ENCODE data around the gene SMG6.

Gene SMG6

DNA sequence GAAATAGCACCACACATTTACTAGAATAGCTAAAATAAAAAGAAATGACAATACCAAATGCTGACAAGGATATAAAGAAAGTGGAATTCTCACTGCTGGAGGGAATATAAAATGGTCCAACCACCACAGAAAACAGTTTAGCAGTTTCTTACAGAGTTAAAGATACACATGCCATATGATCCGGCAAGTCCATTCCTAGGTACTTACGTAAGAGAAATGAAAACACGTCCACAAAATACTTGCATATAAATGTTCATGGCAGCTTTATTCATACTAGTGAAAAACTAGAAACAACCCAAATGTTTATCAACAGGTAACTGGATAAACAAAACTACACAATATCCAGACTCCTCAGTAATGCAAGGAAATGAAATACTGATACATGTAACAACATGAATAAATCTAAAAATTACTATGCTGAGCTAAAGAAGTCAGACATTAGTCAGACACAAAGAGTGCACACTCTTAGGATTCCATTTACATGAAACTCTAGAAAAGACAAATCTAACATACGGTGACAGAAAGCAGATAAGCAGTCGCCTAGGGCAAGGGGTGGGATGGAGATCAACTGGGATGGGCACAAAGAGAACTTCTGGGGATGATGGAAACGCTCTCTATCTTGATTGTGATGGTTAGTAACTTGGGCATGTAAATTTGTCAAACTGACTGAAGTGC is 76.4 kb downstream of the SMG6 start:
- TF ChIP-seq, protein P1, sequence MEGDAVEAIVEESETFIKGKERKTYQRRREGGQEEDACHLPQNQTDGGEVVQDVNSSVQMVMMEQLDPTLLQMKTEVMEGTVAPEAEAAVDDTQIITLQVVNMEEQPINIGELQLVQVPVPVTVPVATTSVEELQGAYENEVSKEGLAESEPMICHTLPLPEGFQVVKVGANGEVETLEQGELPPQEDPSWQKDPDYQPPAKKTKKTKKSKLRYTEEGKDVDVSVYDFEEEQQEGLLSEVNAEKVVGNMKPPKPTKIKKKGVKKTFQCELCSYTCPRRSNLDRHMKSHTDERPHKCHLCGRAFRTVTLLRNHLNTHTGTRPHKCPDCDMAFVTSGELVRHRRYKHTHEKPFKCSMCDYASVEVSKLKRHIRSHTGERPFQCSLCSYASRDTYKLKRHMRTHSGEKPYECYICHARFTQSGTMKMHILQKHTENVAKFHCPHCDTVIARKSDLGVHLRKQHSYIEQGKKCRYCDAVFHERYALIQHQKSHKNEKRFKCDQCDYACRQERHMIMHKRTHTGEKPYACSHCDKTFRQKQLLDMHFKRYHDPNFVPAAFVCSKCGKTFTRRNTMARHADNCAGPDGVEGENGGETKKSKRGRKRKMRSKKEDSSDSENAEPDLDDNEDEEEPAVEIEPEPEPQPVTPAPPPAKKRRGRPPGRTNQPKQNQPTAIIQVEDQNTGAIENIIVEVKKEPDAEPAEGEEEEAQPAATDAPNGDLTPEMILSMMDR (IDR thresholded peaks at IDR 0.05) = no peak
- Mint-ChIP-seq H3K9me3 (peaks cover 3% of the 10 kb centered on the region), H3K27ac (no peak overlapping the region), H3K36me3 (ENCODE audit: low read depth) (peaks cover 57% of the 10 kb centered on the region), H3K4me1 (peaks cover 32% of the 10 kb centered on the region), H3K4me3 (no peak overlapping the region), H3K27me3 (ENCODE audit: low read depth, poor library complexity) (no peaks in the 10 kb centered on the region)
- no peak for DNase-seq

DNA sequence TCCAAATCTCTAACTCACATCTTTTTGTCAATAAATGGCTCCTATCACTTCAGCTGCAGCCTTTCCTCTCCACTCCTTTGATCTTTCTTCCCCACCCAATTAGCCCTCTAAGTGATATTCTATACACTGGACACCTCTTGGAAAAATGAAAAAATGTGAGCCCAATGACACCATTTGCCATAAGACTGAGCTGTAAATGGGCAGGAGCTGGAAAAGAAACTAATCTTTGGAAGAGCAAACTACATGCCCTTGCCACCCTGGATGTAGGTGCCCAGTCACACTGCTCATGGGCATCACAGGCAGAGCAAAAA is 80.0 kb downstream of the SMG6 start:
- peaks cover 3% of the 10 kb centered on the region for H3K27me3 Mint-ChIP-seq (ENCODE audit: low read depth, poor library complexity)
- H3K9me3 Mint-ChIP-seq = peaks cover 4% of the 10 kb centered on the region
- peaks cover 20% of the 10 kb centered on the region for H3K4me1 Mint-ChIP-seq
- no peak overlapping the region for H3K4me3 Mint-ChIP-seq
- no peak overlapping the region for H3K27ac Mint-ChIP-seq
- H3K36me3 Mint-ChIP-seq (ENCODE audit: low read depth) = peaks cover 63% of the 10 kb centered on the region
- TF ChIP-seq, protein P1 (IDR thresholded peaks at IDR 0.05) = no peak
- no peak for DNase-seq

DNA sequence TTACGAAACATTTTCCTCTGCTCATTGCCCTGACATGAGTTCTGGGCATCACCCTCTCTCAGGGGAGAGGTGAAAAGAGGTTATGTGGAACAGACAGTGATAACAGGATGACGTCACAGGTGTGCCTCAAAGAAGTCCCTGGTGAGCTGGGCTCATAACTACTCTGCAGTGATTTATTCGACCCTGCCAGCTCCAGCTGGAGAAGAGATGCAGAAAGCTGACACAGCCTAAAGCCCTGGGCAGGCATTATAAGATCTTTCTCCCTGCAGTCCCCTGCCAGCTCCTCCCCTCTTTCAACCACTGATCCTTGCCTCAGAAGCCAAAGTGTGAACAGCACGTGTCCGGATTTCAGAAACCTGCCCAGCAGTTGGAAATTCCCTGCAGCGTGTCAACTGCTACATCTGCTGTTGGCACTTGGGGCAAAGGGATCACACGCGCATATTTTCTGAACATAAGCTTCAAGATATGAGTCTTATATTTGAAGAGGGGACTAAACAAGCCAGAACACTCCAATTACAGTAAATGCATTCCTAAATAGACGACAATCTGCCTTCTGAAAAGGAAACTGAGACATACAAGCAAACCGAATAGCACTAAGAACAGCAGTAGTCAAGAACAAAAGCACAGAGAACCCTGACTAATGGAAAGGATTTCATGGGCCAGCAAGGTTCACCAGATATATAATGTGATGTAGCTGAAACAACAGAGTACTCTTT is 80.5 kb downstream of the SMG6 start:
- Mint-ChIP-seq H3K4me3 (no peak overlapping the region), H3K27ac (no peak overlapping the region), H3K4me1 (peaks cover 23% of the 10 kb centered on the region), H3K9me3 (peaks cover 6% of the 10 kb centered on the region), H3K27me3 (ENCODE audit: low read depth, poor library complexity) (peaks cover 3% of the 10 kb centered on the region), H3K36me3 (ENCODE audit: low read depth) (peaks cover 68% of the 10 kb centered on the region)
- no peak for DNase-seq
- TF ChIP-seq, protein P1 (IDR thresholded peaks at IDR 0.05) = no peak

DNA sequence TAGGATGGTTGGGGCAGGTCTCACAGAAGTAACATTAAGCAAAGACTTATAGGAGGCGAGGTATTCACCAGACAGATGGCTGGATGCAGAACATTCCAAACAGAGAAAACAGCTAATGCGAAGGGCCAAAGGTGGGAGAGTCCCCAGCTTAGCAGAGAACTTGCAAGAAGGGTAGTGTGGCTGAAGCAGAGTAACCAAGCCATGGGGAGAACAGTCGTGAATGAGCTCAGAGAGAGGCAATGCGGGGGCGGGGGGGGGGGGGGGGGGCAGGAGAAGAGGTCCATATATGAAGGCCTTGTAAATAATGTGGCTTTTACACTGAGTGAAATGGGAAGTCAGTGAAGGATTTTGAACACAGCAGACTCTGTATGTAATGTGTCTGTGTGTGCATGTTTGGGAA is 81.3 kb downstream of the SMG6 start:
- peak overlapping the region; percentile 40 for H3K27ac Mint-ChIP-seq
- no peak for DNase-seq
- peaks cover 69% of the 10 kb centered on the region for H3K36me3 Mint-ChIP-seq (ENCODE audit: low read depth)
- TF ChIP-seq, protein P1 (IDR thresholded peaks at IDR 0.05) = no peak
- H3K27me3 Mint-ChIP-seq (ENCODE audit: low read depth, poor library complexity) = peaks cover 3% of the 10 kb centered on the region
- peaks cover 23% of the 10 kb centered on the region for H3K4me1 Mint-ChIP-seq
- H3K4me3 Mint-ChIP-seq = no peak overlapping the region
- H3K9me3 Mint-ChIP-seq = peaks cover 6% of the 10 kb centered on the region

DNA sequence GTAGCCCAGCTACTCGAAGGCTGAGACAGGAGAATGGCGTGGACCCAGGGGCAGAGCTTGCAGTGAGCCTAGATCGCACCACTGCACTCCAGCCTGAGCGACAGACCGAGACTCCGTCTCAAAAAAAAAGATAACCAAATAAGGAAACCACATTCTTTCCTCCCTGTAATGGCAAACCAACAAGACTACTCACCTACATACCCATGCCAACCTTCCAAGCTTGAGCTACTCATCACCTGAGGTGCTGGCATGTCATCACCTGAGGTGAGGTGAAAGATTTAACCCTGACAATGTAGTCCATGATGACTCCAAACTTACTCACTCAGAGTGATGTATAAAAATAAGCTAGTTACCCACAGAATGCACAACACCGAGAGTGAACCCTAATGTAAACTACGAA is 85.2 kb downstream of the SMG6 start:
- peaks cover 3% of the 10 kb centered on the region for H3K27me3 Mint-ChIP-seq (ENCODE audit: low read depth, poor library complexity)
- H3K9me3 Mint-ChIP-seq = peaks cover 3% of the 10 kb centered on the region
- no peak overlapping the region for H3K4me3 Mint-ChIP-seq
- no peak overlapping the region for H3K27ac Mint-ChIP-seq
- peaks cover 48% of the 10 kb centered on the region for H3K4me1 Mint-ChIP-seq
- TF ChIP-seq, protein P1 (IDR thresholded peaks at IDR 0.05) = no peak
- H3K36me3 Mint-ChIP-seq (ENCODE audit: low read depth) = peaks cover 43% of the 10 kb centered on the region
- DNase-seq = no peak

Data from nephron progenitor cell (in vitro differentiated cells).